OCI-LY1 (cell line): ENCODE measurements around the gene TM4SF4.

Source experiments
- H2AFZ ChIP-seq: fragments of 200-600 bp; sonication (generic), shearing (Covaris generic); 2 replicates; pipeline ENCODE4 v1.6.0; 2014; ENCODE audit warnings: antibody characterized with exemption, mild to moderate bottlenecking, low read length
- H3F3A ChIP-seq: fragments of 200-600 bp; sonication (generic), shearing (Covaris generic); 2 replicates; pipeline ENCODE4 v1.6.0; 2014; ENCODE audit warnings: mild to moderate bottlenecking, antibody characterized with exemption, low read length, moderate library complexity; ENCODE audit not compliant: insufficient read depth
- H3K27ac ChIP-seq: fragments of 200-600 bp; sonication (generic); 2 replicates; pipeline ENCODE4 v1.5.1; 2014; ENCODE audit warnings: low read length, mixed run types, mild to moderate bottlenecking, low read depth; ENCODE audit not compliant: poor library complexity, severe bottlenecking
- H3K27me3 ChIP-seq: fragments of 200-600 bp; sonication (generic); 2 replicates; pipeline ENCODE4 v1.6.0; 2014; ENCODE audit warnings: antibody characterized with exemption, mild to moderate bottlenecking, low read length, moderate library complexity; ENCODE audit not compliant: insufficient read depth
- H3K36me3 ChIP-seq: fragments of 200-600 bp; sonication (generic); 2 replicates; pipeline ENCODE4 v1.6.1; 2014; ENCODE audit warnings: mild to moderate bottlenecking, antibody characterized with exemption, low read length, moderate library complexity, mixed read lengths; ENCODE audit not compliant: insufficient read depth
- H3K4me1 ChIP-seq: fragments of 200-600 bp; sonication (generic); 2 replicates; pipeline ENCODE4 v1.5.1; 2014; ENCODE audit warnings: mild to moderate bottlenecking, low read length, moderate library complexity; ENCODE audit not compliant: insufficient read depth, severe bottlenecking
- H3K4me2 ChIP-seq: fragments of 200-600 bp; sonication (generic), shearing (Covaris generic); 2 replicates; pipeline ENCODE4 v1.6.1; 2014; ENCODE audit warnings: low read length
- H3K4me3 ChIP-seq: fragments of 200-600 bp; sonication (generic); 2 replicates; pipeline ENCODE4 v1.5.1; 2014; ENCODE audit warnings: low read length, low read depth, mild to moderate bottlenecking, mixed read lengths; ENCODE audit not compliant: poor library complexity, severe bottlenecking
- H3K79me2 ChIP-seq: fragments of 200-600 bp; shearing (Covaris generic); 2 replicates; pipeline ENCODE4 v1.6.1; 2016; ENCODE audit warnings: mixed run types, low read length, mixed read lengths; ENCODE audit not compliant: insufficient read depth
- H3K9ac ChIP-seq: fragments of 200-600 bp; sonication (generic), shearing (Covaris generic); 2 replicates; pipeline ENCODE4 v1.6.1; 2014; ENCODE audit warnings: mild to moderate bottlenecking, low read length, mixed read lengths
- H3K9me2 ChIP-seq: fragments of 200-600 bp; sonication (generic), shearing (Covaris generic); 2 replicates; pipeline ENCODE4 v1.6.1; 2014; ENCODE audit warnings: low read depth, mild to moderate bottlenecking, low read length, mixed read lengths
- H3K9me3 ChIP-seq: fragments of 200-600 bp; shearing (Covaris generic); 2 replicates; pipeline ENCODE4 v1.6.1; 2014; ENCODE audit warnings: low read length, mixed read lengths
- H4K20me1 ChIP-seq: fragments of 200-600 bp; sonication (generic), shearing (Covaris generic); 2 replicates; pipeline ENCODE4 v1.6.0; 2016; ENCODE audit warnings: mild to moderate bottlenecking, low read length; ENCODE audit not compliant: insufficient read depth
- CTCF ChIP-seq: fragments of 200-600 bp; sonication (generic), shearing (Covaris generic); IDR thresholded peaks from 2 replicates; pipeline ENCODE4 v1.5.1; 2017; ENCODE audit warnings: mild to moderate bottlenecking, antibody characterized with exemption, low read length, moderate library complexity, mixed read lengths
- EZH2 ChIP-seq: fragments of 200-600 bp; sonication (generic), shearing (Covaris generic); IDR thresholded peaks from 2 replicates; pipeline ENCODE4 v1.8.0; 2017; ENCODE audit warnings: borderline replicate concordance, mixed run types, mild to moderate bottlenecking, antibody characterized with exemption, low read length, moderate library complexity, mixed read lengths

The TM4SF4 gene

DNA sequence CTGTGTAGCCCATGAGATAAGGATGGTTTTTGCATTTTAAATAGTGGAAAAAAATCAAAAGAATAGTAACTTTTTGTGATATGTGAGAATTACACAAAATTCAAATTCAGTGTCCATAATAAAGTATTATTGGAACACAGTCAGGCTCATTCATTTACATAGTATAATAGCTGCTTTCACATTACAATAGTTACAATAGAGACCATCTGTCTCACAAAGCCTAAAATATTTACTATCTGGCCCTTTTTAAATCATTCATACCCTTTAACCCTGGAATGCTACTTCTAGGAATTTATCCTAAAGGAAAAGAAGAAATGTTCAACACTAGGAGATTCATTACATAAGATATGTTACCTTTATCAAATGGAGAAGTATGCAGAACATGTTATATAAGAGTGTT, 35.5 kb upstream of the TM4SF4 start:
- no peak overlapping the region for H3K9ac ChIP-seq

GRCh38 chr3:149441642-149442041, 32.9 kb upstream of the TM4SF4 start:
- Histone ChIP-seq H3K79me2 (no peaks in the 10 kb centered on the region), H3K9me2 (no peaks in the 10 kb centered on the region), H3K36me3 (no peaks in the 10 kb centered on the region), H3K9ac (no peak overlapping the region), H2AFZ (no peak overlapping the region), H3K27me3 (no peaks in the 10 kb centered on the region), H4K20me1 (no peaks in the 10 kb centered on the region), H3K9me3 (no peaks in the 10 kb centered on the region), H3K27ac (no peak overlapping the region), H3F3A (no peaks in the 10 kb centered on the region), H3K4me2 (no peak overlapping the region), H3K4me1 (no peaks in the 10 kb centered on the region), H3K4me3 (no peak overlapping the region)
- TF ChIP-seq CTCF = no peak
- no peak for TF ChIP-seq EZH2

More for the DNA sequence above, 35.5 kb upstream of the TM4SF4 start:
- H2AFZ ChIP-seq = no peak overlapping the region
- H3K4me2 ChIP-seq = no peak overlapping the region
- H3K9me2 ChIP-seq = no peaks in the 10 kb centered on the region
- no peaks in the 10 kb centered on the region for H3K79me2 ChIP-seq
- H3F3A ChIP-seq = no peaks in the 10 kb centered on the region
- H3K27me3 ChIP-seq = no peaks in the 10 kb centered on the region
- H3K4me1 ChIP-seq = no peaks in the 10 kb centered on the region
- H3K27ac ChIP-seq = no peak overlapping the region
- H3K9me3 ChIP-seq = no peaks in the 10 kb centered on the region
- no peaks in the 10 kb centered on the region for H4K20me1 ChIP-seq
- H3K36me3 ChIP-seq = no peaks in the 10 kb centered on the region
- TF ChIP-seq EZH2 (no peak), CTCF (no peak)
- H3K4me3 ChIP-seq = no peak overlapping the region

DNA sequence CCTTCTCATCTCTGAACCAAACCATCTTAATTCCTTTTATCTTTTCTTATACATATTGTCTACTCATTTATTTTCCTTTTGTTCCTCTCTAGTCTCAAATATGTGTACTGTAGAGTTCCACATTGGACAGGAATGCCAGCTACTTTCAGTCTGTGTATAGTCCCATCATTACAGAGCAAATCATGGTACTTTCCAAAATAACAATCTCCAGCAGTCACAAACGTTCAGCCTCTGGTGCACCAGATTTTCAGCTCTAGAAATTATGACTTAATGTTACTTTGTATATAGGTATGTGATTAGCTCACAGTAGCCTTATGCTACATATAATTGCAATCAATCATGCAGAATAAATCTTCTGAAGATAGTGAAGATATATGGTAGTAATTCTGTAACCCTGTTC, 32.5 kb upstream of the TM4SF4 start:
- no peak overlapping the region for H3K4me2 ChIP-seq
- no peak overlapping the region for H2AFZ ChIP-seq
- no peaks in the 10 kb centered on the region for H3K9me2 ChIP-seq
- H3K79me2 ChIP-seq = no peaks in the 10 kb centered on the region
- H3K4me1 ChIP-seq = no peaks in the 10 kb centered on the region
- H3K9me3 ChIP-seq = no peaks in the 10 kb centered on the region
- no peak overlapping the region for H3K4me3 ChIP-seq
- H3K27ac ChIP-seq = no peak overlapping the region
- no peak for TF ChIP-seq EZH2
- no peak for TF ChIP-seq CTCF
- no peaks in the 10 kb centered on the region for H3F3A ChIP-seq
- no peaks in the 10 kb centered on the region for H4K20me1 ChIP-seq
- H3K9ac ChIP-seq = no peak overlapping the region
- no peaks in the 10 kb centered on the region for H3K27me3 ChIP-seq
- H3K36me3 ChIP-seq = no peaks in the 10 kb centered on the region
